Kidney (tissue), 14 donors: ENCODE results near the gene TTC33. TPM values are rescaled to one million over a fixed set of nuclear protein-coding genes. Genes with fewer than 3 reads are reported as not detected.

Source experiments
- DNase-seq, 5 donors: peaks; one replicate each; pipeline ENCODE4 v3.0.0-alpha.2; 2013 to 2020
- FAIRE-seq: peaks from 2 replicates; lab custom pipeline; 2012; peaks lifted over from hg19 to GRCh38; lab: Jason Lieb, UNC
- H3K27ac ChIP-seq, 2 donors: one replicate each; pipeline ENCODE4 v1.7.0; 2013; ENCODE audit warnings: low read depth in 2 of 2, low read length in 2 of 2, inconsistent platforms in 1 of 2
- H3K27me3 ChIP-seq: one replicate; pipeline ENCODE4 v1.7.1; 2013; ENCODE audit warnings: low read length, inconsistent platforms; ENCODE audit not compliant: control insufficient read depth, insufficient read depth
- H3K36me3 ChIP-seq, 3 donors: one replicate each; pipeline versions ENCODE4 v1.7.0 to v1.7.1; 2013; ENCODE audit warnings: low read length in 3 of 3, control low read depth in 1 of 3, inconsistent platforms in 1 of 3; ENCODE audit not compliant: insufficient read depth in 3 of 3, control insufficient read depth in 2 of 3
- H3K4me1 ChIP-seq, 3 donors: one replicate each; pipeline versions ENCODE4 v1.7.0 to v1.7.1; 2013; ENCODE audit warnings: low read length in 3 of 3, inconsistent platforms in 1 of 3, low read depth in 1 of 3; ENCODE audit not compliant: control insufficient read depth in 2 of 3, insufficient read depth in 2 of 3
- H3K4me3 ChIP-seq, 3 donors: one replicate each; pipeline versions ENCODE4 v1.7.0 to v1.8.1; 2013; ENCODE audit warnings: low read length in 3 of 3, control low read depth in 1 of 3, inconsistent platforms in 1 of 3
- H3K9ac ChIP-seq, 3 donors: one replicate each; pipeline versions ENCODE4 v1.7.0 to v1.7.1; 2013; ENCODE audit warnings: low read length in 3 of 3, control low read depth in 1 of 3, inconsistent platforms in 1 of 3
- H3K9me3 ChIP-seq, 3 donors: one replicate each; pipeline versions ENCODE4 v1.7.0 to v1.7.1; 2013; ENCODE audit warnings: low read length in 3 of 3, control low read depth in 1 of 3, inconsistent platforms in 1 of 3; ENCODE audit not compliant: control insufficient read depth in 2 of 3, insufficient read depth in 1 of 3
- intact Hi-C: fragments of 100-400 bp; cut with DNase I; formaldehyde crosslinking; loops from one replicate; pipeline ENCODE4 v1.11.1; 2022
- polyA plus RNA-seq: library from polyadenylated mRNA; stranded (reverse); fragments of 350-450 nt; fragmentation: Illumina TruSeq; extraction: RNeasy Lipid Tissue Mini Kit (QIAGEN cat#74804); gene quantifications from one replicate; pipeline ENCODE4 v1.2.3, GENCODE V29; 2014; ENCODE audit warnings: low read depth, low replicate concordance; ENCODE audit not compliant: insufficient read depth
- total RNA-seq: library from RNA; stranded (reverse); fragmentation: NEBNext Ultra II Directional; extraction: Animal tissue kit (Norgen Biotek cat#: 25700); gene quantifications from one replicate; pipeline ENCODE4 v1.2.1, GENCODE V29; 2021
- TF ChIP-seq, protein P1 (sequence below): IDR thresholded peaks from 3 replicates; pipeline ENCODE4 v1.5.1; 2012; ENCODE audit warnings: mild to moderate bottlenecking, moderate library complexity, borderline replicate concordance; ENCODE audit not compliant: insufficient read depth; ENCODE audit errors: extremely low read depth
- donor health status: control.
- donor health status: control.
- donor health status: control.
- donor health status: control.
- donor health status: control.
- donor health status: DM: yes; HTN: yes; CAD: no.
- donor health status: Normal renal cell carcinoma (clear cell type).

TTC33 gene
- total and polyA plus RNA-seq, 2 donors from 2014 or later = 7.1 to 20.1 TPM

- Histone ChIP-seq H3K9ac (no peak overlapping the region), H3K27ac (no peak overlapping the region), H3K27me3 (no peaks in the 10 kb centered on the region), H3K9me3 (no peaks in the 10 kb centered on the region), H3K4me3 (no peak overlapping the region), H3K36me3 (no peaks in the 10 kb centered on the region), H3K4me1 (no peaks in the 10 kb centered on the region)
- intact Hi-C loops = no loop called here
- TF ChIP-seq, protein P1, sequence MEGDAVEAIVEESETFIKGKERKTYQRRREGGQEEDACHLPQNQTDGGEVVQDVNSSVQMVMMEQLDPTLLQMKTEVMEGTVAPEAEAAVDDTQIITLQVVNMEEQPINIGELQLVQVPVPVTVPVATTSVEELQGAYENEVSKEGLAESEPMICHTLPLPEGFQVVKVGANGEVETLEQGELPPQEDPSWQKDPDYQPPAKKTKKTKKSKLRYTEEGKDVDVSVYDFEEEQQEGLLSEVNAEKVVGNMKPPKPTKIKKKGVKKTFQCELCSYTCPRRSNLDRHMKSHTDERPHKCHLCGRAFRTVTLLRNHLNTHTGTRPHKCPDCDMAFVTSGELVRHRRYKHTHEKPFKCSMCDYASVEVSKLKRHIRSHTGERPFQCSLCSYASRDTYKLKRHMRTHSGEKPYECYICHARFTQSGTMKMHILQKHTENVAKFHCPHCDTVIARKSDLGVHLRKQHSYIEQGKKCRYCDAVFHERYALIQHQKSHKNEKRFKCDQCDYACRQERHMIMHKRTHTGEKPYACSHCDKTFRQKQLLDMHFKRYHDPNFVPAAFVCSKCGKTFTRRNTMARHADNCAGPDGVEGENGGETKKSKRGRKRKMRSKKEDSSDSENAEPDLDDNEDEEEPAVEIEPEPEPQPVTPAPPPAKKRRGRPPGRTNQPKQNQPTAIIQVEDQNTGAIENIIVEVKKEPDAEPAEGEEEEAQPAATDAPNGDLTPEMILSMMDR = no peak
- FAIRE-seq = no peak
- DNase-seq = no peak
These were observed 207.7 kb downstream of the TTC33 start for GRCh38 chr5:40547994-40548575.

DNA sequence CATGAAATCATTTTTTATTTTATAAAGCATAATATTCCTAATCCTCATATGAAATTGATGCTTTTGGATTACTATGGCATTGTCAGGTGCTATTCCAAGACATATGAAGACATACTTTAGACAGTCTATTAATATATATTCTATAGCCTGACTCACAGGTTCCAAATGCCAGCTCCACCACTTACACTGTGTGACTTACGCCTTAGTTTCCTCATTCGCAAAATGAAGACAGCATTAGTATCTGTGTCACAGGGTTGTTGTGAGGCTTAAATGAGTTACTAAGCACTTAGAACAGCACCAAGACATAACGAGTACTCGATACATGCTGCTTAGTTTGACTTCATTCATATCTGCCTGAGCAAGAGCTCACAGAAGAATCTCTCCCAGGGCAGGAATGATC lies 208.2 kb downstream of the TTC33 start:
- intact Hi-C loops = no loop called here
- Histone ChIP-seq H3K9me3 (no peaks in the 10 kb centered on the region), H3K27me3 (no peaks in the 10 kb centered on the region), H3K4me1 (no peaks in the 10 kb centered on the region), H3K36me3 (no peaks in the 10 kb centered on the region), H3K9ac (no peak overlapping the region), H3K4me3 (no peak overlapping the region), H3K27ac (no peak overlapping the region)
- DNase-seq (no peak), FAIRE-seq (no peak)
- TF ChIP-seq, protein P1 = no peak

DNA sequence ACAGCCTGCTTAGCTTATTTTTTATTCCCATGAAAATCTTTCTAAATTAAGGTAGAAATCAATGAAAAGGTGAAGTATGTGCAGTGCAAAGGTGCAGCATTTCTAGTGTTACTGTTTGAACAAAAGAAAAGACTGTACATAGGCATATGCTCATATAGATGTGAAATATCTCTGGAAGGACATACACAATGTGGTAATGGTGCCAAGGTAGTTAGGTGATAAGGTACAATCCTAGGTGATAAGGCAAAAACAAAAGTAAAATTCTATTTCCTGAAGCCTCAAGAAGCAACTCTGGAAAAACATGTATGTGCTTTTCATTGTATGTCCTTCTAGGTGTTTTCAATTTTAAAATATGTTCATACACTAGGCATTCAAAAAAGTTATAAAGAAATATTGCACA lies 215.5 kb downstream of the TTC33 start:
- no peaks in the 10 kb centered on the region for H3K27me3 ChIP-seq
- no peak overlapping the region for H3K4me3 ChIP-seq
- H3K27ac ChIP-seq = no peak overlapping the region
- no peaks in the 10 kb centered on the region for H3K36me3 ChIP-seq
- no peaks in the 10 kb centered on the region for H3K9me3 ChIP-seq
- no peak overlapping the region for H3K9ac ChIP-seq
- no peaks in the 10 kb centered on the region for H3K4me1 ChIP-seq
- TF ChIP-seq, protein P1 = no peak
- DNase-seq (no peak), FAIRE-seq (no peak)
- intact Hi-C loops = no loop called here

DNA sequence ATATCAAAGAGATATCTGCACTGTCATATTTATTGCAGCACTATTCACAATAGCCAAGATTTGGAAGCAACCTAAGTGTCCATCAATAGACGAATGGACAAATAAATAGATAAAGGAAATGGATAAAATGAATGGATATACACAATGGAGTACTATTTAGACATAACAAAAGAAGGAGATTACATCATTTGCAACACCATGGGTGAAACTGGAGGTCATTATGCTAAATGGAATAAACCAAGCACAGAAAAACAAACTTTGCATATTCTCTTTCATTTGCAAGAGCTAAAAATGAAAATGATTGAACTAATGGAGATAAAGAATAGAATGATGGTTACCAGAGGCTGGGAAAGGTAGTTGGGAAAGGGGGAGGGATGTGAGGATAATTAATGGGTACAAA lies 231.1 kb downstream of the TTC33 start:
- TF ChIP-seq, protein P1 = no peak
- Histone ChIP-seq H3K27me3 (no peaks in the 10 kb centered on the region), H3K9ac (no peak overlapping the region), H3K36me3 (no peaks in the 10 kb centered on the region), H3K4me3 (no peak overlapping the region), H3K4me1 (no peaks in the 10 kb centered on the region), H3K9me3 (no peaks in the 10 kb centered on the region), H3K27ac (no peak overlapping the region)
- intact Hi-C loops = no loop called here
- no peak for FAIRE-seq
- DNase-seq = no peak
